HAP-1 (cell line): Measurements from ENCODE around the gene POF1B.

Experiments used
- DNase-seq, 2 experiments: peaks; one replicate each; pipeline ENCODE4 v3.0.0-alpha.2; 2016 to 2020; ENCODE audit warnings: low spot score in 2 of 2
- H3K27me3 ChIP-seq: fragments of 250-450 bp; sonication (Bioruptor Pico); 2 replicates; pipeline ENCODE4 v1.5.1; 2020; ENCODE audit warnings: low read depth, mild to moderate bottlenecking, moderate library complexity
- H3K36me3 ChIP-seq: fragments of 250-450 bp; sonication (Bioruptor Pico); replicated peaks from 2 replicates; pipeline ENCODE4 v1.5.1; 2020; ENCODE audit warnings: mild to moderate bottlenecking
- H3K4me1 ChIP-seq: fragments of 250-450 bp; sonication (Bioruptor Pico); 2 replicates; pipeline ENCODE4 v1.5.1; 2020; ENCODE audit warnings: mild to moderate bottlenecking
- H3K4me3 ChIP-seq: fragments of 250-450 bp; sonication (Bioruptor Pico); 2 replicates; pipeline ENCODE4 v1.5.1; 2020; ENCODE audit warnings: mild to moderate bottlenecking, moderate library complexity
- H3K9me3 ChIP-seq: fragments of 250-450 bp; sonication (Bioruptor Pico); 2 replicates; pipeline ENCODE4 v1.5.1; 2020; ENCODE audit warnings: mild to moderate bottlenecking, moderate library complexity
- in situ Hi-C: fragments of 300-500 bp; cut with MboI; formaldehyde crosslinking; loops from 3 replicates; pipeline ENCODE4 v1.14.3; 2020; ENCODE audit warnings: low sequenced_read_pairs, inconsistent platforms, mixed read lengths

The POF1B gene

GRCh38 chrX:85379174-85379907 is at the start of gene POF1B:
POF1B (minus strand) TSS chrX:85379665; CDS start chrX:85379454, 211 bp downstream.
- no peak within 1 kb of the TSS for H3K4me3 ChIP-seq
- H3K9me3 ChIP-seq: no peaks in the 10 kb centered on the region
- H3K27me3 ChIP-seq: no peaks in the 10 kb centered on the region
- in situ Hi-C loops: no loop called here
- peak in 1 of 2 experiments; percentile 29 for DNase-seq
- H3K36me3 ChIP-seq: no peaks in the 10 kb centered on the region
- H3K4me1 ChIP-seq: peaks cover 33% of the 10 kb centered on the region

GRCh38 chrX:85429066-85429465 is 49.6 kb upstream of the POF1B start:
- in situ Hi-C loops: no loop called here
- H3K27me3 ChIP-seq: no peaks in the 10 kb centered on the region
- no peak overlapping the region for H3K4me3 ChIP-seq
- H3K9me3 ChIP-seq: no peaks in the 10 kb centered on the region
- no peaks in the 10 kb centered on the region for H3K4me1 ChIP-seq
- no peaks in the 10 kb centered on the region for H3K36me3 ChIP-seq
- no peak for DNase-seq

DNA sequence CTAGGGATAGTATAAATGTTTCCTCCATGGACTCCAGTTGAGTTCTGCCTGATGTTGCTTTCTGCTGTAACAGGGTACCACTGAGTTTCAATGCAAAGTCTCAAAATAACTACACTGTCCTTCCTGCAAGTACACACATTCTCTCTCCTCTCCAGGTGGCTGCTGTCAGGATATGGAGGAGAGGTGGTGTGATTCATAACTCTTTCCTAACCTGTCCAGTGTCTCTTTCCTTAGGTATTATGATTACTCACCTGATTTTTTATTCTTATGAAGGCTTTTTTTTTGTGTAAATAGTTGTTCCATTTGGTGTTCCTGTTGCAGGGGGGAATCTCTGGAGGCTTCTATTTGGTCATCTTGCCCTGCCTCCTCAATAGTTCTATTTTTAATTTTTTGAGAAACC is 39.8 kb upstream of the POF1B start:
- no peaks in the 10 kb centered on the region for H3K36me3 ChIP-seq
- DNase-seq: no peak
- H3K9me3 ChIP-seq: 0 out of 2 replicates have a peak, but pooled peaks cover 3% of the 10 kb centered on the region
- H3K27me3 ChIP-seq: no peaks in the 10 kb centered on the region
- in situ Hi-C loops: no loop called here
- H3K4me3 ChIP-seq: no peak overlapping the region
- H3K4me1 ChIP-seq: no peaks in the 10 kb centered on the region

DNA sequence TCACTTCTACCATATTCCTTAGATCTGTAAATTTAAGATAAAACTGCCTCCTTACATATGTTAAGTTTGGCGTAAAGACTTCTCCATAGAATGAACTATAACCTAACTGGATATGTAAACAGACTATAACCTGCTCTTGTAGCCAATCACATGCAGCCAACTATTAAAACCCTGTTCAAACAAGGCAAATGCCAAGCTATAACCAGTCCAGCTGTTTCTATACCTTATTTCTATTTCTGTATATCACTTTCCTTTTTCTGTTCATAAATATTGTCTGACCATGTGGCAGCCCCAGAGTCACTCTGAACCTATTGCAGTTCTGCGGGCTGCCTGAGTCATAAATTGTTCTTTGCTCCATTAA is 12.4 kb upstream of the POF1B start:
- in situ Hi-C loops: no loop called here
- H3K4me3 ChIP-seq: no peak overlapping the region
- H3K4me1 ChIP-seq: no peaks in the 10 kb centered on the region

GRCh38 chrX:85391185-85391877 is 11.9 kb upstream of the POF1B start:
- H3K36me3 ChIP-seq: no peaks in the 10 kb centered on the region
- no peak overlapping the region for H3K4me3 ChIP-seq
- in situ Hi-C loops: no loop called here
- H3K4me1 ChIP-seq: no peaks in the 10 kb centered on the region
- H3K9me3 ChIP-seq: no peaks in the 10 kb centered on the region
- DNase-seq: no peak
- H3K27me3 ChIP-seq: no peaks in the 10 kb centered on the region

More for the DNA sequence above, 12.4 kb upstream of the POF1B start:
- DNase-seq: no peak
- Histone ChIP-seq H3K9me3 (no peaks in the 10 kb centered on the region), H3K36me3 (no peaks in the 10 kb centered on the region), H3K27me3 (no peaks in the 10 kb centered on the region)

DNA sequence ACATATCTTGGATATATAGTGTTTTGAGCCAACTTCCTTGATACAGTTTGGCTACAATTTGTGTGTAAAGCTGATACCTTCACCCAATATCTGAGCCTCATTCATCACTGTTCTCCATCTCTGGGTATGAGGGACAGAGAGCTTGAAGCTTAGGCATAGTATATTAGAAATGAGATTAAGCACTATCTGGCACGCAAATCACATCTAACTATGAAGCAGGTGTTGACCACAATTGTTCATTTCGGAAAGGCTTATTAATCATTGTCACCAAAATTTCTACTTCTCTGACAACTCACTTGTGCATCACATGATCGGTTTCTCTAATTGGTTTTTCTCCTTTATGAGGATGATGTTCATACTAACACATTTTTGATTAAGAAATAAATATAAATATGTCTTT is 2.1 kb upstream of the POF1B start:
- DNase-seq: no peak
- no peaks in the 10 kb centered on the region for H3K27me3 ChIP-seq
- in situ Hi-C loops: no loop called here
- H3K9me3 ChIP-seq: no peaks in the 10 kb centered on the region
- H3K4me1 ChIP-seq: peaks cover 17% of the 10 kb centered on the region
- no peaks in the 10 kb centered on the region for H3K36me3 ChIP-seq
- no peak overlapping the region for H3K4me3 ChIP-seq

- in situ Hi-C loops: no loop called here
- Histone ChIP-seq H3K4me3 (no peak overlapping the region), H3K9me3 (no peaks in the 10 kb centered on the region), H3K4me1 (peaks cover 33% of the 10 kb centered on the region), H3K36me3 (no peaks in the 10 kb centered on the region), H3K27me3 (no peaks in the 10 kb centered on the region)
- no peak for DNase-seq
Observed at GRCh38 chrX:85378461-85378860, 1.0 kb downstream of the POF1B start.

GRCh38 chrX:85375333-85375738 is 4.1 kb downstream of the POF1B start:
- H3K36me3 ChIP-seq: no peaks in the 10 kb centered on the region
- in situ Hi-C loops: no loop called here

GRCh38 chrX:85365370-85365995 is 14.0 kb downstream of the POF1B start:
- Histone ChIP-seq H3K4me3 (no peak overlapping the region), H3K9me3 (no peaks in the 10 kb centered on the region; the same call in 1 of the 2 replicates), H3K4me1 (peaks cover 8% of the 10 kb centered on the region), H3K36me3 (no peaks in the 10 kb centered on the region), H3K27me3 (no peaks in the 10 kb centered on the region)
- DNase-seq: no peak
- in situ Hi-C loops: no loop called here

More at GRCh38 chrX:85375333-85375738, 4.1 kb downstream of the POF1B start:
- H3K9me3 ChIP-seq: no peaks in the 10 kb centered on the region
- DNase-seq: peak; percentile 50 to 92
- no peaks in the 10 kb centered on the region for H3K27me3 ChIP-seq
- no peak overlapping the region for H3K4me3 ChIP-seq
- peaks cover 33% of the 10 kb centered on the region for H3K4me1 ChIP-seq

- H3K36me3 ChIP-seq: no peaks in the 10 kb centered on the region
- H3K4me1 ChIP-seq: peaks cover 28% of the 10 kb centered on the region
- in situ Hi-C loops: no loop called here
- H3K27me3 ChIP-seq: no peaks in the 10 kb centered on the region
- no peak overlapping the region for H3K4me3 ChIP-seq
- peak; percentile 45 to 85 for DNase-seq
- no peaks in the 10 kb centered on the region; the same call in 1 of the 2 replicates for H3K9me3 ChIP-seq
Observed at GRCh38 chrX:85359051-85359450, 20.4 kb downstream of the POF1B start.

GRCh38 chrX:85345523-85345922 is 33.9 kb downstream of the POF1B start:
- Histone ChIP-seq H3K36me3 (no peaks in the 10 kb centered on the region), H3K9me3 (no peaks in the 10 kb centered on the region), H3K27me3 (no peaks in the 10 kb centered on the region), H3K4me3 (no peak overlapping the region), H3K4me1 (no peaks in the 10 kb centered on the region)
- DNase-seq: no peak
- in situ Hi-C loops: no loop called here

- no peaks in the 10 kb centered on the region for H3K36me3 ChIP-seq
- in situ Hi-C loops: no loop called here
Observed at GRCh38 chrX:85327060-85327333, 52.5 kb downstream of the POF1B start.

GRCh38 chrX:85326234-85327059 is 53.0 kb downstream of the POF1B start:
- no peak for DNase-seq
- Histone ChIP-seq H3K36me3 (no peaks in the 10 kb centered on the region), H3K4me1 (no peaks in the 10 kb centered on the region), H3K4me3 (no peak overlapping the region), H3K9me3 (peaks cover 2% of the 10 kb centered on the region; the same call in 1 of the 2 replicates), H3K27me3 (no peaks in the 10 kb centered on the region)
- in situ Hi-C loops: no loop called here

More at GRCh38 chrX:85327060-85327333, 52.5 kb downstream of the POF1B start:
- Histone ChIP-seq H3K4me1 (no peaks in the 10 kb centered on the region), H3K9me3 (peaks cover 2% of the 10 kb centered on the region; the same call in 1 of the 2 replicates), H3K4me3 (no peak overlapping the region), H3K27me3 (no peaks in the 10 kb centered on the region)
- DNase-seq: no peak
